Thymus (tissue), 11 donors: ENCODE data around the gene RAD18. TPM values are rescaled to one million over a fixed set of nuclear protein-coding genes. Genes with fewer than 3 reads are reported as not detected.
A peak's percentile ranks its signal among the peaks of the same experiment; 100 is the strongest.

ENCODE experiments used
- DNase-seq, 9 donors: peaks; one replicate each; pipeline ENCODE4 v3.0.0-alpha.2; 2013; ENCODE audit warnings: low spot score in 9 of 9, low read depth in 6 of 9, missing footprints in 1 of 9
- H3K27ac ChIP-seq, 2 donors: one replicate each; pipeline ENCODE4 v1.5.1; 2013; ENCODE audit warnings: control low read depth in 1 of 2, low read depth in 1 of 2, low read length in 1 of 2, mild to moderate bottlenecking in 1 of 2, moderate library complexity in 1 of 2
- H3K27me3 ChIP-seq, 2 donors: one replicate each; pipeline ENCODE4 v1.5.1; 2013; ENCODE audit warnings: low read length in 1 of 2; ENCODE audit not compliant: control insufficient read depth in 2 of 2, insufficient read depth in 1 of 2
- H3K36me3 ChIP-seq, 2 donors: one replicate each; pipeline ENCODE4 v1.5.1; 2013; ENCODE audit warnings: low read length in 1 of 2, mild to moderate bottlenecking in 1 of 2, moderate library complexity in 1 of 2; ENCODE audit not compliant: control insufficient read depth in 2 of 2, insufficient read depth in 2 of 2
- H3K4me1 ChIP-seq, 2 donors: one replicate each; pipeline ENCODE4 v1.5.1; 2013; ENCODE audit warnings: low read length in 2 of 2; ENCODE audit not compliant: control insufficient read depth in 2 of 2, insufficient read depth in 2 of 2
- H3K4me3 ChIP-seq, 2 donors: one replicate each; pipeline ENCODE4 v1.5.1; 2013; ENCODE audit warnings: low read length in 2 of 2, control low read depth in 1 of 2, mild to moderate bottlenecking in 1 of 2
- H3K9me3 ChIP-seq, 2 donors: one replicate each; pipeline ENCODE4 v1.5.1; 2013; ENCODE audit warnings: low read length in 1 of 2, mild to moderate bottlenecking in 1 of 2; ENCODE audit not compliant: control insufficient read depth in 2 of 2, insufficient read depth in 1 of 2
- WGBS: extraction: QIAGEN DNeasy Blood & Tissue Kit; methylation state at CpG from one replicate; pipeline ENCODE4 v1.1.7; 2013; 5-methylcytosine and 5-hydroxymethylcytosine counted together
- polyA plus RNA-seq: library from polyadenylated mRNA; stranded (reverse); fragments of 200-250 nt; gene quantifications from one replicate; pipeline ENCODE4 v1.2.3, GENCODE V29; 2013
- total RNA-seq: library from RNA; stranded (reverse); fragments of 120-200 nt; gene quantifications from one replicate; pipeline ENCODE4 v1.2.4, GENCODE V29; 2013
- donor health status: healthy.

The RAD18 gene
- total and polyA plus RNA-seq, 2 donors, result 4.0 to 14.5 TPM

GRCh38 chr3:8988384-8988655 lies 25.0 kb upstream of the RAD18 start:
- Histone ChIP-seq H3K9me3 (no peaks in the 10 kb centered on the region), H3K4me1 (peaks cover 0 to 3% of the 10 kb centered on the region in 2 donors), H3K27me3 (no peaks in the 10 kb centered on the region), H3K4me3 (no peak overlapping the region), H3K36me3 (no peaks in the 10 kb centered on the region), H3K27ac (no peak overlapping the region)
- 87% methylated on average over 2 of the region's 2 CpGs for WGBS
- DNase-seq, result no peak

- Histone ChIP-seq H3K36me3 (no peaks in the 10 kb centered on the region), H3K27me3 (no peaks in the 10 kb centered on the region), H3K4me3 (no peak overlapping the region), H3K4me1 (peaks cover 0 to 3% of the 10 kb centered on the region in 2 donors), H3K9me3 (no peaks in the 10 kb centered on the region), H3K27ac (no peak overlapping the region)
- DNase-seq, result peak; percentile 26 to 85 (median 57)
- WGBS, result 28% methylated on average over 15 of the region's 15 CpGs
Measured at GRCh38 chr3:8987645-8988383, 24.5 kb upstream of the RAD18 start.

- no peak for DNase-seq
- peaks cover 0 to 3% of the 10 kb centered on the region in 2 donors for H3K4me1 ChIP-seq
- H3K27me3 ChIP-seq, result no peaks in the 10 kb centered on the region
- 87% methylated on average over 6 of the region's 6 CpGs for WGBS
- H3K36me3 ChIP-seq, result no peaks in the 10 kb centered on the region
- H3K27ac ChIP-seq, result no peak overlapping the region
- no peak overlapping the region for H3K4me3 ChIP-seq
- H3K9me3 ChIP-seq, result no peaks in the 10 kb centered on the region
Measured at GRCh38 chr3:8987226-8987625, 24.0 kb upstream of the RAD18 start.

GRCh38 chr3:8986741-8987140 lies 23.5 kb upstream of the RAD18 start:
- Histone ChIP-seq H3K27ac (no peak overlapping the region), H3K4me1 (peaks cover 0 to 3% of the 10 kb centered on the region in 2 donors), H3K9me3 (no peaks in the 10 kb centered on the region), H3K36me3 (no peaks in the 10 kb centered on the region), H3K4me3 (no peak overlapping the region), H3K27me3 (no peaks in the 10 kb centered on the region)
- DNase-seq, result no peak
- WGBS, result 95% methylated on average over 6 of the region's 6 CpGs

DNA sequence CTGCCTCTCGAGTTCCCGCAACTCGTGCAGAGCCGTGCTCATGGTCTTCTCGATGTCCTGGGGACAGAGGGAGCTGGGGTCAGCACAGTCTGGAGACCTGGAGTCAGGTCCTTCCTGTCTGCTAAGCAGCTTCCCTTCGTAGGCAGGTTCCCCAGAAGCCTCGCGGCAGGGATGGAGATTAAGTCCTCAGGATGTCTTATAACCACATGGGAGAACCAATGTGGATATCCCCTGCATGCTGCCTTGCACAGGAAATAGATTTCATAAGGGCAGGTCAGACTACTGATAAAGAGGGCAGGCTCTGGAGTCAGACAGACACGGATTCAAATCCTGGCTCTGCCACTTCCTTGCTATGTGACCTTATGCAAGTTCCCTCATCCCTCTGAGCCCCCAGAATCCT lies 22.6 kb upstream of the RAD18 start:
- H3K27ac ChIP-seq, result no peak overlapping the region
- DNase-seq, result no peak
- no peak overlapping the region for H3K4me3 ChIP-seq
- WGBS, result 95% methylated on average over 9 of the region's 9 CpGs
- peaks cover 0 to 3% of the 10 kb centered on the region in 2 donors for H3K4me1 ChIP-seq
- no peaks in the 10 kb centered on the region for H3K27me3 ChIP-seq
- no peaks in the 10 kb centered on the region for H3K36me3 ChIP-seq
- peaks cover 0 to 1% of the 10 kb centered on the region in 2 donors for H3K9me3 ChIP-seq

DNA sequence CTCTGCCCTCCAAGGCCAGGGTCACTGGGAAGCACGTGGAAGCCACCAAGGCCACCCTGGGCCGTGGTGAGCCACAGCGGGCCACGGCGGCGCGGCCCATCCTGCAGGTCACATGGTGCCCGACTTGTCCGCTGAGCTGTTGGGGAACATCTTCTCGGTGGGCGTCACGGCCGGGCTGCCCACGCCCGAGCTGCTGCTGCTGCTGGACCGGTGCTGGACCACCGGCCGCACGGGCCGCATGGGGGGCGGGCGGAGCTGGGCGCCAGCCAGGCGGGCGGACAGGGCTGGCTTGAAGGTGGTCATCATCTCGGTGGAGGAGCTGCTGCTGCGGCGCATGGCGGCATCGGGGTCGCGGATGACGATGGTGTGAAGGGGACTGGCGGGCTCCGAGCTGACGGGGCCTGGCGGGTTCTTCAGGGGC lies 22.1 kb upstream of the RAD18 start:
- H3K9me3 ChIP-seq, result peaks cover 0 to 3% of the 10 kb centered on the region in 2 donors
- H3K27ac ChIP-seq, result no peak overlapping the region
- DNase-seq, result no peak
- no peak overlapping the region for H3K4me3 ChIP-seq
- WGBS, result 98% methylated on average over 37 of the region's 37 CpGs
- H3K4me1 ChIP-seq, result peaks cover 0 to 3% of the 10 kb centered on the region in 2 donors
- H3K27me3 ChIP-seq, result no peaks in the 10 kb centered on the region
- H3K36me3 ChIP-seq, result no peaks in the 10 kb centered on the region

GRCh38 chr3:8984526-8984925 lies 21.3 kb upstream of the RAD18 start:
- Histone ChIP-seq H3K27me3 (no peaks in the 10 kb centered on the region), H3K4me3 (no peak overlapping the region), H3K4me1 (peaks cover 0 to 3% of the 10 kb centered on the region in 2 donors), H3K36me3 (no peaks in the 10 kb centered on the region), H3K27ac (no peak overlapping the region), H3K9me3 (peaks cover 0 to 3% of the 10 kb centered on the region in 2 donors)
- 96% methylated on average over 7 of the region's 7 CpGs for WGBS
- DNase-seq, result no peak

- H3K27ac ChIP-seq, result no peak overlapping the region
- DNase-seq, result no peak
- H3K4me3 ChIP-seq, result no peak overlapping the region
- H3K9me3 ChIP-seq, result peaks cover 0 to 7% of the 10 kb centered on the region in 2 donors
- H3K4me1 ChIP-seq, result peaks cover 0 to 3% of the 10 kb centered on the region in 2 donors
- no peaks in the 10 kb centered on the region for H3K27me3 ChIP-seq
- no peaks in the 10 kb centered on the region for H3K36me3 ChIP-seq
- WGBS, result 95% methylated on average over 6 of the region's 6 CpGs
Measured at GRCh38 chr3:8984081-8984480, 20.8 kb upstream of the RAD18 start.

DNA sequence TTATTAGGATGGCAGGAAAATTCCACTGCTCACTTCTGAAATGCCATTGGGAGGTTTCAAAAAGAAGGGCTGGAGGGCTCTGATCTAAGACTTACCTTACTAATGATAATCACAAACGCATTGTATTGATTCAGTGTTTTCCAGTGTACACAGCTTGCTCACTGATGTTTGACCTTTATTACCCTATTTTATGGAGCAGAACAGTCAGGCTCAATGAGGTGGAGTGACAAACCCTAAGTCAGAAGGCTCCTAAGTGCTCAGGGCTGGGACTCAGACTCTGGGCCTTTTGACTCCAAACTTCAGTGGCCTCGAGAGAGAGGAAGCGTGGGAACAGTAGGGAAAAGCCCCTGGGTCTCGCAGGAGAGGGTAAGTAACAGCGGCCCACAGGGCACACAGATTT lies 20.3 kb upstream of the RAD18 start:
- Histone ChIP-seq H3K9me3 (peaks cover 0 to 7% of the 10 kb centered on the region in 2 donors), H3K27ac (no peak overlapping the region), H3K4me1 (peaks cover 0 to 3% of the 10 kb centered on the region in 2 donors), H3K27me3 (no peaks in the 10 kb centered on the region), H3K4me3 (no peak overlapping the region), H3K36me3 (no peaks in the 10 kb centered on the region)
- 97% methylated on average over 5 of the region's 5 CpGs for WGBS
- DNase-seq, result no peak
